ENCODE results near the gene C10orf105.

C10orf105 gene, protein sequence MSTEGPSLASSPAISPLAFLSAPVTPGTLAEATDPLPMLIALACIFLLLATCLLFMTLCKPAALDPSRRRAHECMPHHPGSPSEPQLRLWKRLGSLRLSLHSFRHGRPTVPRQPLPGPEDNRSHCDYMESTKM

GRCh38 chr10:71719464-71720201 is at the start of gene C10orf105:
Gene C10orf105, minus strand, starts transcription at chr10:71719778. Its CDS starts 3,441 bp downstream, at chr10:71716337.
- DNase-seq: no peak

- DNase-seq: no peak
Observed at GRCh38 chr10:71767420-71768035, 48.0 kb upstream of the C10orf105 start.

- peak; percentile 92 for DNase-seq
Observed at GRCh38 chr10:71766717-71767419, 47.3 kb upstream of the C10orf105 start.

DNA sequence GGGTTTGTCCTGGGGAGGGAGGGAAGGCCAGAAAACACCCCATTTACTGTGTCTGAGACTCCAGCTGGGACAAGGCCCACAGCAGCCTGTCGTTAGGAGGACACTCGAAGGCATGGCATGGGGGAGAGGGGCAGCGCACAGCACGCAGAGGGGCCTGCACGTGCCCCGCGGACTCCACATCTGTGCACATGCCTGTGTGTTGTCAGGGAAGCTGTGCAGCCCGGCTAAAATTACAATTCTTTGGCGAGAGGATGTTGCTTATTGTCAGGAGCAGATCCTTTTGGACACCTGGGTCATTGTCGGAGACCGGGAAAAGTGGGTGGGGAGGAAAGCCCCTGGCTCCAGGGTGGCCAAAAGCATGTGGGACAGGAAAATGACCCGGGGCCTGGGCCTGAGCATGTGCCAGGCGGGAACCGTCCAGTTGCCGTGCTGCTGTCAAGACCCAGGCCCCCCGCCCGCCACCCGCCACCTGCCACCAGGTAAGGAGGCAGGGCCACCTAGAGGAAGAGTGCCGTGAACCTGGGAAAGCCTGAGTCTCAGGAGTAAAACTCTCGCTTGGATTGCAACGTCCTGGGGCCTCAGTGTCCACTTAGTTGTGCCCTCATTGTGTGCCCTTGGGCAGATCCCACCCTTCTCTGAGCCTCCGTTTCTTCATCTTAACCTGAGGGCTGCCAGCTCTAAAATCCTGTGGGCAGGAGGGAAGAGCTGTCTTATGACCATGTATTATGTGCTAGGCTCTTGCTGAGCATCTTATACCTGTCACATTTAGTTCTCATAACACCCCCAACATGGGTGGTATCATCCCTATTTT is 46.5 kb upstream of the C10orf105 start:
- no peak for DNase-seq

- DNase-seq: no peak
Observed at GRCh38 chr10:71765176-71765904, 45.8 kb upstream of the C10orf105 start.

GRCh38 chr10:71763352-71764127 is 44.0 kb upstream of the C10orf105 start:
- DNase-seq: peak; percentile 54

DNA sequence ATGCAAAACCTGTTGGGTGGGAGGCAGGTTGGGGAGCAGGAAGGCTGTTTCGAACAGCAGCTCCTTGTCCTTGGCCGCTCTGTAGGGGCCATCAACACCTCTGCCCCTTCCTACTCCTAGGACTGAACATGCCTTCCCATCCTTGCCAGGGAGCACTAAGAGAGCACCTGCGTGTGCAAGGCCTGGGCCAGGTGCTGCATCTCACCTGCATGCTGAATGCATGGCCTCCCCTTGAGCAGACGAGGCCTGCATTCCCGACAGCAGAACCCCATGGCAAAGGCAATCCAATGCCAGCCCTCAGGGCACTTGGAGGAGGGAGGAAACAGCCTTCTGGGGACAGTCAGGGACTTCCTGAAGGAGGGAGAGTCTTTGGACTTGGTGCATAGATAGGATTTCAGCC is 42.7 kb upstream of the C10orf105 start:
- no peak for DNase-seq

GRCh38 chr10:71761541-71762113 is 42.0 kb upstream of the C10orf105 start:
- DNase-seq: no peak

DNA sequence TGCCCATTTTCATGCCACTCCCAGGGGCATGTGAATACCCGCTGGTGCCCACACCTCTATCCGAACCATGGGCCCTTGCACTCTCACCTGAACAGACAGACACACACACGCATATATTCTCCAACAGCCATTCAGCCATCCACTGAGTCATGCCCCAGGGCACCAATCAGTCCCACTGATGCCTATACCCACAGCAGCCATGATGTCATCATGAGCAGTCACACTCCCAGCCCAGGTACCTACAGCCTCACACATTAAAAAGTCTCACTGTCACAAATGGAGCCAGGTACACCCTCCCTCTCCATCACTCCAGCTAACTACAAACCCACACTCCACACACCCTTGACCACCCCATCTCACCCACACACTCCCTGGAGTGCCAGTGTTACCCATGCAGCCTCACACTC is 41.5 kb upstream of the C10orf105 start:
- DNase-seq: no peak

- DNase-seq: no peak
Observed at GRCh38 chr10:71757399-71757922, 37.9 kb upstream of the C10orf105 start.

DNA sequence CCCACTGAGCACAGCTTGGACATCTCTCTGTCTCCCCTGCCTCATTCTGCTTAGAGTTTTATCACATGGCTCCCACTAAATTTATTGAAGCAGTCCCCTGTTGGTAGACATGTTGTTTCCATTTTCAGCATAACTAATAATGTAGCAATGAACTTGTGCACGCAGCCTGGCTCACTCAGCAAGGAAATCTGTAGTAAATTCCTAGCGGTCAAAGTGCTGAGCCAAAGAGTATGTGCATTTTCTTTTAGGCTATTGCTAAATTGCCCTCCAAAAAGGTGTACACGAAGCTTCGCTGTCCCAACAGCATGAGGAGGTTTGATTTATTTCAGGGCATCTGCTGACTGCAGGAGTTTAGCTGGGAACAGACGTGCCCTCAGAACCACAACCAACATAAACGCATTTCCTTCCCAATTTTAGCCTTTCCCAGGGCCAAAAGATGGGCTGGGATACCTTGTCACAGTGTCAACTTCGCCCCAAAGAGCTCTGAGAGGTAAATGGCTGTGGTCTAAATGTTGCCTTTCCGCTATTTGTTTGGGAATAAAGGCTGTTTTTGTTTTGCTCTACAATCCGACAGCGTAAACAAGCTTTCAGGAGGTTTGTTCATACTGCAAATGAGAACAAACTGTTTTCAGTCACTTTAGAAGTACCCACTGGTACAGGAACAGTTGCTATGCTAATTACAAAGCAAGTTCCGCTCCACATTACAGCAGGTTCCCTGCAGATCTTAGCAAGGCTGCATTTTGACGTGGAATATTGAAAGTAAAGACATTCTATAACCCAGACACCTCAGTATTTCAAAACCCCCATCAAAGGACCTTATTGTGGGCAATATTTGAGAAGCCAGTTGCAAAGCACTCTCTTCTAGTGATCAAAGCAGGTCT is 37.0 kb upstream of the C10orf105 start:
- no peak for DNase-seq

- no peak for DNase-seq
Observed at GRCh38 chr10:71755179-71755879, 35.8 kb upstream of the C10orf105 start.

GRCh38 chr10:71754562-71754961 is 35.0 kb upstream of the C10orf105 start:
- DNase-seq: no peak

GRCh38 chr10:71753960-71754505 is 34.5 kb upstream of the C10orf105 start:
- DNase-seq: no peak

DNA sequence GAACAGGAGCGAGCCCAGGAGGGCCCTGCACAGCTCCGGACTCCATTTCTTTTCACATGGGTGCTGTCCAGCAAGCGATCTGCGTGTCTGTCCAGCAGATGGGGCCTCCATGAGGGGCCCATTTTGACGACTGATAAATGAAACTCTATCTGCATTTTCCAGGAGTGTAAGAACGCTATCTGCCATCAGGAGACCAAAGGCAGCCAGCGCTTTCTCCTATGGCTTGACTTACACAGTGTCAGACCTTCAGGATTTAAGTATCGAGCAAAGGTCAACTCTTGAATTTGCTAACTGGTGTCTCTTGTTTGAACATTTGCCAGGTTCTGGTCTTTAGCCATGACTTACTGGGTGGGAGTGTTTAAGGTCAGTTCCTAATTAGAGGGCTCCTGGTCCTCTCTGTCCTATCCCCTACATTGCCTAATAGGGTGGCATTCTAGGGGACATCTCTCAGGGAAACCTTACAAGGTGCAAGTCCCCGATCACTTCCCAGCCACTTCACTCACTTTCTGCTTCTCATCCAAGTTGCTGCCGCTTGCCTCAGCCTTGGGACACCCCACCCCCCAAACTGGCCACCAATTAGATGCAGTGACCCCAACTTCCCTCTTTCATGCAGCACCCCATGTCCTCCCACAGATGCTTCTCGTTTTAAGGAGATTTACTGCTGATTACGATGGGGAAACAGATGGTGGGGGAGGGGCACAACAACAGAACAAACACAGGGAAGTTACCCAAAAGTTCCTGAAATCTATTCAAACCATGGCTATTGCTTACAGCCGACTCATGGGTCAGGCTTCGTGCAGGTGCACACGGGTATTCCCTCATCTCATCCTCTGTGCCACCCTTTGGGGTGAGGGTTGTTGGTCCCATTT is 33.7 kb upstream of the C10orf105 start:
- DNase-seq: peak; percentile 46

GRCh38 chr10:71752391-71753090 is 33.0 kb upstream of the C10orf105 start:
- DNase-seq: no peak
